ENCODE data around the gene DLX1.

Gene DLX1

GRCh38 chr2:172085460-172086159 lies at the start of gene DLX1:
Gene DLX1, plus strand, starts transcription at chr2:172085507. Its CDS starts 171 bp downstream, at chr2:172085678.
- TF ChIP-seq CTCF (IDR thresholded peaks at IDR 0.05; ENCODE audit: borderline replicate concordance, control extremely low read depth, extremely low read depth, insufficient read depth, missing control alignments) = no peak
- in situ Hi-C loops (cut with MboI; ENCODE audit: low sequenced_read_pairs, unreplicated experiment) = loop anchor here (25.0 kb wide), 2 partner anchors 1273 to 1373 kb away; partner anchors contain the start of genes GAD1 and SP5
- no peak for DNase-seq (ENCODE audit: low spot score)

- DNase-seq (ENCODE audit: low spot score) = no peak
- in situ Hi-C loops (cut with MboI; ENCODE audit: low sequenced_read_pairs, unreplicated experiment) = no loop called here
- TF ChIP-seq CTCF (IDR thresholded peaks at IDR 0.05; ENCODE audit: borderline replicate concordance, control extremely low read depth, extremely low read depth, insufficient read depth, missing control alignments) = no peak
These were observed 47.2 kb upstream of the DLX1 start for GRCh38 chr2:172038121-172038520.

GRCh38 chr2:172038604-172039003 lies 46.7 kb upstream of the DLX1 start:
- DNase-seq (ENCODE audit: low spot score) = no peak

GRCh38 chr2:172039011-172039704 lies 46.1 kb upstream of the DLX1 start:
- no peak for DNase-seq (ENCODE audit: low spot score)
- no peak for TF ChIP-seq CTCF (IDR thresholded peaks at IDR 0.05; ENCODE audit: borderline replicate concordance, control extremely low read depth, extremely low read depth, insufficient read depth, missing control alignments)
- in situ Hi-C loops (cut with MboI; ENCODE audit: low sequenced_read_pairs, unreplicated experiment) = no loop called here

More at GRCh38 chr2:172038604-172039003, 46.7 kb upstream of the DLX1 start:
- in situ Hi-C loops (cut with MboI; ENCODE audit: low sequenced_read_pairs, unreplicated experiment) = no loop called here
- TF ChIP-seq CTCF (IDR thresholded peaks at IDR 0.05; ENCODE audit: borderline replicate concordance, control extremely low read depth, extremely low read depth, insufficient read depth, missing control alignments) = no peak

DNA sequence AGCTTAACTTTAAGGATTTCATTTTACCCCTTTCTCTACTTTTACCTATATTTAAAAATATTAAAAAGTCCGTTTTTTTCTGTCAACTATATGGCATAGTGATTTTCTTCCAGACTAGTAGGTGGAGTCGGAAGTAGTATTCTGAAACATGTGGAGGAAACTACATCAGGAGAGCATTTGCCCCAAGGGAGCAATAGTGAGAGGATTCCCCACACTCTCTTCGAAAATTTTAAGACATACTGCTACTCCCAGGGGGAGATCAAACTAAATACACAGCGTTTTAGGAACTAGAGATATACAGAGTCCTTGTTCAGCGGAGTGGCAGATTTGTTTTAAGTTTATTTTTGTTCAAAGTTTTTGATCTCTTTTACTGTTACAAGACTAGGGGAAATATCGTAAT lies 45.0 kb upstream of the DLX1 start:
- in situ Hi-C loops (cut with MboI; ENCODE audit: low sequenced_read_pairs, unreplicated experiment) = no loop called here
- TF ChIP-seq CTCF (IDR thresholded peaks at IDR 0.05; ENCODE audit: borderline replicate concordance, control extremely low read depth, extremely low read depth, insufficient read depth, missing control alignments) = no peak

DNA sequence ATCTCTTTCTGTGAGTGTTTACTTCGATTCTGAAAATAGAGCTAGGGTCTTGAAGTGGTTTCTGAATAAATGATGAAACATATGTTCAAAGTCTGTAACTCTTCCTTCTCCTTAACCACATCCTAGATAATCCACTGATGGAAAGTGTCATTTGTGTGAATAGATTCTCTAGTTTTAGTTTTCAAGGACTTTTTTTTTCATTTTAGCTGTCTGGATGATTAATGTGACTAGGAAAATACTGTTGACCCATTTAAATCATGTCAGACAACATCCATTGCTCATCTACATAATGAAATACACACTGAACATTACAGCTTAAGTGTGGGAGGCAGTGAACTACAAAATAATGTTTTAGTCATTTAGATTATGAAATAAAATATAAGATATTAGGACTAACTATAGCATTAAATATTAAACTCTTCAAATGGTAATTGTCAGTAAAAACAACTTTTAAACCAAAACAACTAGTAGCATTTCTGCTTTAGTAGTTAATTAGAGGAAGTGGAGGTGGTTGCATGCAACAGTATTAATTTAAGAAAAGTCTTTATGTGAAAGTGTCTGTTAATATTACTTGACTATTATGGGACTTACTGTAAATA lies 39.1 kb upstream of the DLX1 start:
- in situ Hi-C loops (cut with MboI; ENCODE audit: low sequenced_read_pairs, unreplicated experiment) = no loop called here
- TF ChIP-seq CTCF (IDR thresholded peaks at IDR 0.05; ENCODE audit: borderline replicate concordance, control extremely low read depth, extremely low read depth, insufficient read depth, missing control alignments) = no peak
- DNase-seq (ENCODE audit: low spot score) = no peak

More for the DNA sequence above, 45.0 kb upstream of the DLX1 start:
- no peak for DNase-seq (ENCODE audit: low spot score)
